T-helper 1 cell treated with Interleukin-12 subunit alpha and Interleukin-12 subunit beta and Interleukin-4 antibody, amounts not matched to agents 30 μg/mL and 1 μg/mL, for 36 hours (primary cell): ENCODE data around the gene PTPRB.

Experiments
- H3K27ac Mint-ChIP-seq: one replicate; pipeline ENCODE4 v1.8.0; 2021; ENCODE audit warnings: mild to moderate bottlenecking, mixed read lengths
- H3K27me3 Mint-ChIP-seq: one replicate; pipeline ENCODE4 v1.8.0; 2021; ENCODE audit warnings: low read depth, mixed read lengths
- H3K36me3 Mint-ChIP-seq: one replicate; pipeline ENCODE4 v1.8.0; 2021; ENCODE audit warnings: low read depth, mixed read lengths
- H3K4me1 Mint-ChIP-seq: one replicate; pipeline ENCODE4 v1.8.0; 2021; ENCODE audit warnings: low read depth, mixed read lengths
- H3K4me3 Mint-ChIP-seq: one replicate; pipeline ENCODE4 v1.8.0; 2021; ENCODE audit warnings: mild to moderate bottlenecking, moderate library complexity, mixed read lengths
- H3K9me3 Mint-ChIP-seq: one replicate; pipeline ENCODE4 v1.8.0; 2021; ENCODE audit warnings: mixed read lengths

The PTPRB gene

DNA sequence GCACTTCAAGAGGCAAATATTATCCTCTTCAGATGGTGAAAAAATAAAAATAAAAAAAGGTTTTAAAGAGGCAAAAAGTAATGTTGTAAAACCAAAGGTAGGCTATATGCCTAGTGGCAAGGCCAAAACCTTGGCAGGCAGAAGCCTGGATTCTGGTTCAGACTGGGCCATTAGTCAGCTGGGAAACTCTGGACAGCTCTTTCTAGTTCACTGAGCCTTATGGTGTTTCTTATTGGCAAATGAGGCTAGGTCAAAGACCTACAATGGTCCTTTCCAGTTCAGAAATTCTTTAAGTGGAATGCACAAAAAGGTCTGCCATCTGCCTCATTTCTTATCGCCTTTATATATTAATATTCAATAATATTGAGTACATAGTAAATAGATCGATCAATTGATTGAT, 44.6 kb downstream of the PTPRB start:
- Mint-ChIP-seq H3K36me3 (no peaks in the 10 kb centered on the region), H3K4me1 (no peaks in the 10 kb centered on the region), H3K27me3 (peaks cover 3% of the 10 kb centered on the region), H3K9me3 (no peaks in the 10 kb centered on the region), H3K4me3 (no peak overlapping the region), H3K27ac (no peak overlapping the region)

DNA sequence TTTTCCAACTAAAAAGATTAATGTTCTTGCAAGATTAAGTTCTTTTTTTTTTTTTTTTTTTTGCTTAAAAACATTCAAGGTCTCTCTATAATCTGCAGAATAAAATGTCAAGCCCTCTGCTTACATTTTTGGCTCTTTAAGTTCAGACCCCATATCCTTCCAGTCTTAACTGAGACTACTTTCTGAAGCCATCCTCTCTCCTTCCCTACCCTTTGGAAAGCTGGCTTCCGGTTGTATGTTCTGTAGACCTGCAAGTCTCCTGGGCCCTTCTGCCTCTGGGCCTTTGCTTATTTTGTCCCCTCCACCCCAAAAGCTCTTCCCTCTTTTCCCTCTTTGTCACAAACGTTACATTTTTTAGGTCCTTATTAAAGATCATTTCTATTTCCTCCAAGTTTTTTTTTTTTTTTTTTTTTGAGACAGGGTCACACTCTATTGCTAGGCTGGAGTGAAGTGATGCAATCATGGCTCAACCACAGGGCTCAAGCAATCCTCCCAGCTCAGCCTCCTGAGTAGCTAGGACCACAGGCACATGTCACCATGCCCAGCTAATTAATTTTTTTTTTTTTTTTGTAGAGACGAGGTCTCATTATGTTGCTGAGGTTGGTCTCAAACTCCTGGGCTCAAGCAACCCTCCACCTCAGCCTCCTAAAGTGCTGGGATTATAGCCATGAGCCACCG, 46.5 kb downstream of the PTPRB start:
- Mint-ChIP-seq H3K4me1 (no peaks in the 10 kb centered on the region), H3K9me3 (no peaks in the 10 kb centered on the region), H3K27me3 (peaks cover 3% of the 10 kb centered on the region), H3K36me3 (no peaks in the 10 kb centered on the region), H3K27ac (no peak overlapping the region), H3K4me3 (no peak overlapping the region)

DNA sequence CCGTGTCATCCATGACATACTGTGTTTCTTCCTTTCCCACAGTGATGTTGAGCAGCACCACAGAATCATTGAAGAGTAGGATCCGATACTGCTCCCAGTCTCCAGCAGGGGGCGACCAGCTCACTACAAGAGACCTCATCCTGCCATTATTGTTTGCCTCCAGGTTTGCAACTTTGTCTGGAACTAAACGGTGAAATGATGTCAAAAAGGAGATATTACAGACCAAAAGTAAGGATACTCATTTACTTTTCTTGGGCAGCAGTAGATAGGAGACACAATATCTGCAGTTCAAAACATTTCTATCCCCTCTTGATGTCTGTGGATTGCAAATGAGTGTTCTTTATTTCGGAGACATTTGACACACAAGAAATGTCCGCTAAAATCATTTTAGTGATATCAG, 47.2 kb downstream of the PTPRB start:
- no peaks in the 10 kb centered on the region for H3K4me1 Mint-ChIP-seq
- H3K27ac Mint-ChIP-seq, result no peak overlapping the region
- no peak overlapping the region for H3K4me3 Mint-ChIP-seq
- no peaks in the 10 kb centered on the region for H3K9me3 Mint-ChIP-seq
- H3K27me3 Mint-ChIP-seq, result peaks cover 3% of the 10 kb centered on the region
- H3K36me3 Mint-ChIP-seq, result no peaks in the 10 kb centered on the region

DNA sequence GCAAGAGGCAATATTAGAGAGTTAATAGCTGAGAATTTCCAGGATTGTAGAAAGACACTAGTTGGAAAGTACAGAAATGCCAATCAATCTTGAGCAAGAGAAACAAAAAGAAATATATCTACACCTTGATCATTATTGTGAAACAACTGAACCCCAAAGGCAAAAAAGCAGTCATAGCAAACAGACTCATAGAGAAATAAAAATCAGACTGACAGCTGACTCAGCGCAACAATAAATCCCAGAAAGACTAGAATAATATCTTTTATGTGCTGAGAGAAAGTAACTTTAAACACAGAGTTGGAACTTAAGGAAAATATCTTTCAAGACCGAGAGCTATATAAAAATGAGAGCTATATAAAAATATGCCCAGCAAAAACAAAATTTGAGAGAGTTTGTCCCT, 52.9 kb downstream of the PTPRB start:
- no peaks in the 10 kb centered on the region for H3K9me3 Mint-ChIP-seq
- H3K27me3 Mint-ChIP-seq, result peaks cover 3% of the 10 kb centered on the region
- H3K27ac Mint-ChIP-seq, result no peak overlapping the region
- no peaks in the 10 kb centered on the region for H3K4me1 Mint-ChIP-seq
- H3K36me3 Mint-ChIP-seq, result no peaks in the 10 kb centered on the region
- no peak overlapping the region for H3K4me3 Mint-ChIP-seq

DNA sequence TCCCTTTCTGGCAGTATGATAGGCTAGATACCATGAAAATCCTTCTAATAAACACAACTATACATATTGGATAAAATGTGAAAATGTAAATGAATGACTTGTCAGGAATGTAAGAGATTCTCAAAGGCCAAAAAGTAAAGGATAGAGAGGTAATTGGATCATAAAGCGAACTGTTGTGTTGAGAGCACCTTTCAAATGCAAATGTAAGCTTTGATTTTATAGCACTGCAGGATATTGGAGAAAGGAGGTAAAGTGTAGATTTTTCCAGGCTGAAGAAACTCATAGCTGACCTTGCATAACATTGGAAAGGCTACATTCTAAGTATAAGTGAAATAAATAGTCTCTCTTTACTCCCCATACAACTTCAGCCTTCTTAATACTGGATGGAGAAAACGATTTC, 54.0 kb downstream of the PTPRB start:
- Mint-ChIP-seq H3K4me3 (no peak overlapping the region), H3K27me3 (peaks cover 3% of the 10 kb centered on the region), H3K27ac (no peak overlapping the region), H3K9me3 (no peaks in the 10 kb centered on the region), H3K4me1 (no peaks in the 10 kb centered on the region), H3K36me3 (no peaks in the 10 kb centered on the region)

DNA sequence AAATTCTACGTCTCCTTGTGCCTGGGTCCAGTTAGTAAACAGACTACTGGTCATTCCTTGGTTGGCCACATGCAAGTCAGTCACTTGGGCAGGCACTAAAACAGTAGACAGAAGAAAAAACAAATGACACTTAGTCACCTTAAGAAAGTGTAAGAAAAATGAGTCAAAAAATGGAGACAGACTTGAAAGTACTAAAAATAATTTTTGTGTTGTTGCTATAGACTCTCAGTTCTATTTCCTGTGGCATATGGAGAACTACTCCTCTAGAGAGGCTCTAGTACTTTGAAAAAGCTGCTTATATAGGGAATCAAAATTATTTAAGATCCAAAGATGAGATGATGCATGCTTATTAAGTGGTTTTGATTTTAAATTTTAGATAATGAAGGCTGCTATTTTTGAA, 56.0 kb downstream of the PTPRB start:
- H3K9me3 Mint-ChIP-seq, result no peaks in the 10 kb centered on the region
- H3K27me3 Mint-ChIP-seq, result peaks cover 3% of the 10 kb centered on the region
- no peaks in the 10 kb centered on the region for H3K36me3 Mint-ChIP-seq
- no peak overlapping the region for H3K27ac Mint-ChIP-seq
- no peak overlapping the region for H3K4me3 Mint-ChIP-seq
- no peaks in the 10 kb centered on the region for H3K4me1 Mint-ChIP-seq

DNA sequence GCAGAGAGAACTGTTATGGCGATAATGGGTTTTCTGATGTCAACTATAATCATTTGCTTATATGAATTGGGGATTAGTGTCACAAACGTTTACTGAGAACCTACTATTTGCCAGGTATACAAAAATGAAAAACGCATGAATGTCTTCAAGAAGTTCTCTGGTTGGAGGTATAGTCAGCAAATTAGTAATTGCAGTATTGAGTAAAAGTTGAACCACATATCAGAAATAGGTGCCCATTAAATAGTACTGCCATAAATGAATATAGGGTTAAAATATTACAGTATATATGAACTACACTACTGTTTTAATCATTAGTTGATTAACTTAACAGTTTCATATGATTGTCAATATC, 60.0 kb downstream of the PTPRB start:
- no peaks in the 10 kb centered on the region for H3K9me3 Mint-ChIP-seq
- H3K4me1 Mint-ChIP-seq, result no peaks in the 10 kb centered on the region
- no peaks in the 10 kb centered on the region for H3K36me3 Mint-ChIP-seq
- H3K27ac Mint-ChIP-seq, result no peak overlapping the region
- H3K4me3 Mint-ChIP-seq, result no peak overlapping the region
- no peaks in the 10 kb centered on the region for H3K27me3 Mint-ChIP-seq

DNA sequence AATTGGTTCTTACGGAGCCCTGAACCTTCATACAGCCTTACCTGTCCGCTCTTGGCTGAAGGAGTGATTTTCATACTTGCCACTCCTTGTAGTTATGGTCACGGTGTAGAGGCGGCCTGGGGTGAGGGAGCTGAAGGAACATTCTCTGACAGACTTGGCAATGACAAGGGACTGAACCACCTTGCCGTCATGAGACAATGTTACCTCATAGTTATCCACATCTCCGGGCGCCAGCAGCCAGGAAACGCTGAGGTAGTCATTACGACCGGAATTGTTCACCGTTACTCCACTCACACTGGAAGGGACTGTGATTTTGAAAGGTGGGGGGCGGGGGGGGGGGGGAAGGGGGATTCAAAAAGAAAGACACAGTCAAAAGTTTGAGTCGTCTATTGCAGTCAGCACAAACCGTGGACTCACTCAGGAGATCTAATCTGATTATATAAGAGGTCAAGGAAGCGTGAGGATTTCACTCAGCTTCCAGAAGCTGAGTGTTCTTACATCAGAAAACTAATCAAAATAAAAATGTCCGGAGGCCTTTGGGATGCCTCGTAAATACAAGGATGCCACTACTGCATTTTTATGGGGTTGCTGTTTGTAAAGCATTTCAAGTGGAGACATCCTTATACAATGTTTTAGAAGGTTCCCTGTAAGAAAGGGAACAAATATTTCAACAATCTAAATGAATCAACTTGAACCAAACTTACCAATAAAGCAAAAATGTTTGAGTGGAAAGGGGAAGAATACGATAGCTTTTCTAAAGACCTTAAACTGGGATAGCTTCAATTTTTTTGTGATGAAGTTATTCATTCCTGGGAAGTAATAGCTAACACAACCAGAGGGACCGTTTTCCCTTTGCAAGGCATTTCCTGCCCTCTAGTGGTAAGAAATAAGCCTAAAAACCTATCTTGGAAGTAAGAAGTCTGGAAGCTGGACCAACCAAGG, 60.6 kb downstream of the PTPRB start:
- Mint-ChIP-seq H3K27me3 (no peaks in the 10 kb centered on the region), H3K27ac (no peak overlapping the region), H3K4me1 (no peaks in the 10 kb centered on the region), H3K9me3 (no peaks in the 10 kb centered on the region), H3K36me3 (no peaks in the 10 kb centered on the region), H3K4me3 (no peak overlapping the region)

DNA sequence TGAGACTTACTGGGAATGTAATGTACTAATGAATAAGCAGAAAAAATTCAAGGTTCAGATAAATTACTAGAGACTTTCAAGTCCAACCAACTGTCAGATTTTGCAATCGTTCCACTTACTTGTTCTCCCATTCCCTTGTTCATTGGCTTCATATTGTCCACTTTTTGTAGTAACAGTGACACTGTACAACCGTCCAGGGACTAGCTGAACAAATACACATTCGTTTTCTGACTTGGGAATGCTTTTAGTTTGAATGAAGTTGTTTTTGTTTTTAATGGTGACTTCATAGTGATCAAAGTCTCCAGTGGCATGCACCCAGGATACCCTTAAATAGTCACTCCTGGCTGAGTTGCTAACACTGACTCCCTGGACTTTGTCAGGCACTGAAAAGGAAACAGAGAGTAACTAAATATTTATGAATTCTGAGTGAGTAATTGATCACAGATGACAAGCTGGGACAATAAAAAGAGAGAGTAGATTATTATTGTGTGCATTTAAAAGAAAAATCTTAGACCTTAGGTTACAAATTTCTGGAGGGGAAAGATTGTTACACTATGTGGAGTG, 65.4 kb downstream of the PTPRB start:
- H3K27ac Mint-ChIP-seq, result no peak overlapping the region
- H3K27me3 Mint-ChIP-seq, result no peaks in the 10 kb centered on the region
- H3K4me3 Mint-ChIP-seq, result no peak overlapping the region
- H3K4me1 Mint-ChIP-seq, result no peaks in the 10 kb centered on the region
- no peaks in the 10 kb centered on the region for H3K36me3 Mint-ChIP-seq
- H3K9me3 Mint-ChIP-seq, result no peaks in the 10 kb centered on the region

DNA sequence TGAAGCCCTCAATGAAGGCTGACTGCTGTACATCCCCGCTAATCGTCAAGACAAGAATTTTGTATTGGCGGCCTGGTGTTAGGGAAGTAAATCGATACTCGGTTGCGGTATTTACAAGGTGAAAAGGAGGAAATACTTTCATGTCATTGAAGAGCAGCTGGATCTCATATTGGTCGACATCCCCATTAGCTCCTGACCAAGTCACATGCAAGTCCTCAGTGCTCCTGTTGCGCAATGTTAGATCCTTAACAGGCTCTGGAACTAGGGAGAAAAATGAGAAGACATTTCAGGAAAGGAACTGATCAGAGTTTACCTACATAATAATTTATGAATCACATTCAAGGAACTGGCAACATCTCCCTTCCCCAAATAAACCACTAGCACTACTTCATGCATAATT, 66.2 kb downstream of the PTPRB start:
- Mint-ChIP-seq H3K4me3 (no peak overlapping the region), H3K27me3 (no peaks in the 10 kb centered on the region), H3K4me1 (no peaks in the 10 kb centered on the region), H3K27ac (no peak overlapping the region), H3K36me3 (no peaks in the 10 kb centered on the region), H3K9me3 (no peaks in the 10 kb centered on the region)

DNA sequence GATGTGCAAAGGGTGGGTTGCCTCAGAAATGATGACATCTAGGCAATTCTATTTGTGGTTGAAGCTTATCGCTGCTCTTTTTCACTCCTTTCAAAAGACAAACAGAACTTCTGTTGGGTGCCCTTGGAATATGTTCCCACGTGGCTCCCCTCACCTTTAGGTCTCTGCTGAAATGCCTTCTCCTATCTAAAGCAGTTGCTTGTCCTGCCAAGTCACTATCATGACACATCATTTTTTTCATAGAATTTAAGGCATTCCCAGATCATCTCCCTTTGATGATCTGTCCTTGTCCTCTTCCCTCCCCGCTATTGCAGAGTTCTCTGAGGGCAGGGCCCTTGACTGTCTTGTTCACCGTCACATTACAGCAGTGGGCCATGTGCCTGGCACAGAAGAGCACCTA, 75.7 kb downstream of the PTPRB start:
- no peaks in the 10 kb centered on the region for H3K27me3 Mint-ChIP-seq
- no peaks in the 10 kb centered on the region for H3K4me1 Mint-ChIP-seq

DNA sequence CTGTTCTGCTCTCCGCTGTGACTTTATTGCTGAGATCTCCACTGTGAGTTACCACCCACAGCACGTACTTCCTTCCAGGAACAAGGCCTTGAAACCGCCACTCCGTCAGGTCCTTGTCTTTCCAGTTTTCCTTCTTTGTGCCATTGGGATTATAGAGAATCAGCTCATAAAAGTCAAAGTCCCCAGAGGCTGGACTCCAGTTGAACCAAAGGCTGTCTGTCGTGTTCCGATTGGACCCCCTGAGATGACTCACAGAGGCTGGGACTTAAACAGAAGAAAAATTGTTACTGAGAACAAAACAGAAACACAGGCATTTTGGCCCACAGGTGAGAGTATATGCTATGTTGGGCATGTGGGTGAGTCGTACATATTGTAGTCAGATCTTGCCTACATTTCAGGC, 76.6 kb downstream of the PTPRB start:
- no peaks in the 10 kb centered on the region for H3K27me3 Mint-ChIP-seq
- no peaks in the 10 kb centered on the region for H3K9me3 Mint-ChIP-seq
- no peak overlapping the region for H3K27ac Mint-ChIP-seq
- H3K36me3 Mint-ChIP-seq, result no peaks in the 10 kb centered on the region
- no peaks in the 10 kb centered on the region for H3K4me1 Mint-ChIP-seq
- H3K4me3 Mint-ChIP-seq, result no peak overlapping the region

More for the DNA sequence above, 75.7 kb downstream of the PTPRB start:
- Mint-ChIP-seq H3K36me3 (no peaks in the 10 kb centered on the region), H3K4me3 (no peak overlapping the region), H3K9me3 (no peaks in the 10 kb centered on the region), H3K27ac (no peak overlapping the region)

DNA sequence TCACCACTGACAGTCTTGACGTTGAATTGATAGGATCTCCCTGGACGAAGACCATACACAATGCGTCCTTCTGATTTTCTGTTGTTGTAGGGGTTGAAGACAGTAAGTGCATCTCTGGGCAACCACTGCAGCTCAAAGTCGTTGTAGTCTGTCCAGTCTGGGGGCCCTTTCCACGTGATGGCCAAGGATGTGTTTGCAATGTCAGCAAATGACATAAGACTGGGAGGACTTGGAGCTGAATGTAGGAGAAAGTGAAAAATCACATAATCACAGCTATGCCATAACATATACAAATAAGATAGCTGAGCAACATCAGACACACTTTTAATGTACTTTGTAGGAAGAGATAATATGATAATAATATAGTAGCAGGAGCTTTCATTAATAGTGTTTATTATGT, 77.8 kb downstream of the PTPRB start:
- no peak overlapping the region for H3K4me3 Mint-ChIP-seq
- no peaks in the 10 kb centered on the region for H3K36me3 Mint-ChIP-seq
- H3K27me3 Mint-ChIP-seq, result no peaks in the 10 kb centered on the region
- H3K9me3 Mint-ChIP-seq, result no peaks in the 10 kb centered on the region
- H3K4me1 Mint-ChIP-seq, result no peaks in the 10 kb centered on the region
- no peak overlapping the region for H3K27ac Mint-ChIP-seq

DNA sequence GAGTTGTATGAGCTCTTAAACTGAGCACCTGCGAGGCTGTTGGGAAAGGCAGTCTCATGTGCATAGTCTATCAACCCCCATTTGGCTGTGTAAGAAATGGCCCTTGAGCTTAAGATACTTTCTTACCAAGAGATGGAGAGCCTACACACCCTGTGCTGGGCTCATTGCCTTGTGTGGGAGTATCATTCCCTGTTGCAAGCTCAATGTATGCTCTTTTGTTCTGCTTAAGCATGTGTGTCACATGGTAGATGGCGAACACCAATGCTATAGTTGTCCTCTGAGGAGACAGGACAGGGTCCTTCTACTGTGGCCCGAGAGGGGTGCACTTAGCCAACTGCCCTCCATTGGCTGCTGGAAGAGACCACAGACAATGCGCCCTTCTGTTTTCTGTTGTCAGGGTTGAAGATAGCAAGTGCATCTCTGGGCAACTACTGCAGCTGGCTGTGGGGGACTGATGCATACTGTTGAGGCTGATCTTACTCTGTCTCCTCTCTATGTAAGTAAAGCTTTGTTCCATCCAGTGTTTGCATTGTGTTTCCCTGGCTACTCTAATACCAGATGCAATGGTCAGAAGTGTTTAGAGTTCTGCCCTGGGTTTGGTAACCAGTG, 79.5 kb downstream of the PTPRB start:
- H3K27ac Mint-ChIP-seq, result no peak overlapping the region

More for the DNA sequence above, 79.5 kb downstream of the PTPRB start:
- H3K27me3 Mint-ChIP-seq, result no peaks in the 10 kb centered on the region
- H3K36me3 Mint-ChIP-seq, result no peaks in the 10 kb centered on the region
- H3K4me1 Mint-ChIP-seq, result no peaks in the 10 kb centered on the region
- H3K4me3 Mint-ChIP-seq, result no peak overlapping the region
- no peaks in the 10 kb centered on the region for H3K9me3 Mint-ChIP-seq
